ENCODE data around the gene SLC8A3. TPM values are rescaled to one million over a fixed set of nuclear protein-coding genes. Genes with fewer than 3 reads are reported as not detected.

SLC8A3 gene
- total RNA-seq, 1 experiment from 2014 or later = 0.13 TPM

GRCh38 chr14:70084226-70084625, 104.5 kb downstream of the SLC8A3 start:
- Mint-ChIP-seq H3K4me3 (no peak overlapping the region), H3K27me3 (ENCODE audit: low read depth) (peaks cover 16% of the 10 kb centered on the region), H3K9me3 (no peaks in the 10 kb centered on the region), H3K4me1 (no peaks in the 10 kb centered on the region), H3K36me3 (ENCODE audit: insufficient read depth in 1 of 3, low read depth in 3 of 3) (no peaks in the 10 kb centered on the region), H3K27ac (no peak overlapping the region)
- Histone ChIP-seq H3K4ac (ENCODE audit: low read depth, low read length) (no peak overlapping the region), H3K79me1 (ENCODE audit: insufficient read depth, low read depth, low read length, poor library complexity, severe bottlenecking) (no peaks in the 10 kb centered on the region), H2BK5ac (ENCODE audit: insufficient read length, low read length) (no peak overlapping the region), H3K14ac (ENCODE audit: insufficient read depth, low read length) (no peak overlapping the region), H4K8ac (replicated peaks; ENCODE audit: insufficient read length, low read depth, low read length) (no peak overlapping the region), H3K27ac (ENCODE audit: insufficient read length, low read depth, low read length) (no peak overlapping the region), H2AK5ac (ENCODE audit: insufficient read length, low read length) (no peak overlapping the region), H3K56ac (ENCODE audit: insufficient read length, low read depth, low read length) (no peak overlapping the region), H2BK120ac (ENCODE audit: low read depth, low read length, poor library complexity, severe bottlenecking) (no peak overlapping the region), H4K20me1 (ENCODE audit: control insufficient read depth, insufficient read depth, insufficient read length) (no peaks in the 10 kb centered on the region), H3K23ac (ENCODE audit: insufficient read length, low read depth, low read length) (no peak overlapping the region), H2BK12ac (ENCODE audit: insufficient read length, low read depth, low read length) (no peak overlapping the region), H3K9me3 (ENCODE audit: control insufficient read depth, low read depth, low read length) (no peaks in the 10 kb centered on the region), H3K9ac (ENCODE audit: extremely low read depth, insufficient read length, low read length) (no peak overlapping the region), H4K5ac (ENCODE audit: insufficient read length, low read depth, low read length) (no peak overlapping the region), H4K91ac (ENCODE audit: insufficient read length, low read depth, low read length) (no peak overlapping the region), H3K79me2 (ENCODE audit: insufficient read depth, low read length) (no peaks in the 10 kb centered on the region), H2BK20ac (ENCODE audit: low read depth, low read length, poor library complexity, severe bottlenecking) (no peak overlapping the region), H3T11ph (ENCODE audit: low read length) (no peak overlapping the region), H3K27me3 (ENCODE audit: insufficient read depth, low read length) (no peaks in the 10 kb centered on the region), H2BK15ac (ENCODE audit: low read depth, low read length) (no peak overlapping the region), H2AFZ (ENCODE audit: low read length) (no peak overlapping the region), H3K4me2 (ENCODE audit: insufficient read depth, insufficient read length, low read length) (no peak overlapping the region), H3K23me2 (ENCODE audit: insufficient read length, low read depth, low read length, poor library complexity, severe bottlenecking) (no peaks in the 10 kb centered on the region), H3K4me1 (ENCODE audit: insufficient read depth, low read length) (no peaks in the 10 kb centered on the region), H3K18ac (ENCODE audit: insufficient read length, low read depth, low read length) (no peak overlapping the region)
- TF ChIP-seq CTCF (conservative IDR thresholded peaks at IDR 0.05) = no peak
- DNase-seq = no peak
- WGBS (ENCODE audit: extremely low coverage, insufficient read length, low lambda C conversion rate) = no CpG with 5 or more reads among the region's 2 CpGs

All from H9 (cell line).